GM12878 (cell line): Measurements from ENCODE around the gene GSTP1. TPM values are rescaled to one million over a fixed set of nuclear protein-coding genes. Genes with fewer than 3 reads are reported as not detected.

Source experiments
- ASH2L ChIP-seq: fragments of 300-600, 200-600 bp; sonication (generic); IDR thresholded peaks from 2 replicates; pipeline ENCODE4 v1.6.1; 2017; ENCODE audit warnings: low read depth, mild to moderate bottlenecking, borderline replicate concordance
- CBX5 ChIP-seq: sonication (generic); IDR thresholded peaks from 2 replicates; pipeline ENCODE4 v1.6.1; 2016; ENCODE audit warnings: low read depth, moderate library complexity, mild to moderate bottlenecking, inconsistent platforms
- DPF2 ChIP-seq: fragments of 450-650 bp; IDR thresholded peaks from 2 replicates; pipeline ENCODE4 v1.6.1; 2017; ENCODE audit warnings: mild to moderate bottlenecking
- E2F8 ChIP-seq: fragments of 450-650 bp; IDR thresholded peaks from 2 replicates; pipeline ENCODE4 v1.6.1; 2018; ENCODE audit warnings: mild to moderate bottlenecking, low read depth, moderate library complexity; ENCODE audit not compliant: partially characterized antibody
- ETV6 ChIP-seq, 2 experiments: fragments of 450-650 bp in 1 of 2; IDR thresholded peaks in 1 of 2; conservative IDR thresholded peaks in 1 of 2; 2 replicates each; pipeline ENCODE4 v1.6.1; 2014; ENCODE audit warnings: antibody characterized with exemption in 1 of 2, borderline replicate concordance in 1 of 2, low read depth in 1 of 2, mild to moderate bottlenecking in 1 of 2, moderate library complexity in 1 of 2
- FOXK2 ChIP-seq: fragments of 450-650 bp; IDR thresholded peaks from 2 replicates; pipeline ENCODE4 v1.6.1; 2017; ENCODE audit warnings: mild to moderate bottlenecking, moderate library complexity
- FOXM1 ChIP-seq: IDR thresholded peaks from 2 replicates; pipeline ENCODE4 v1.6.1; 2012; ENCODE audit warnings: low read depth, mild to moderate bottlenecking, inconsistent platforms, low read length, moderate library complexity
- HDAC6 ChIP-seq: fragments of 200-600 bp; sonication (generic); IDR thresholded peaks from one replicate; pipeline ENCODE4 v1.8.0; 2017; ENCODE audit warnings: antibody characterized with exemption; ENCODE audit not compliant: unreplicated experiment
- HDGF ChIP-seq: fragments of 450-650 bp; IDR thresholded peaks from 2 replicates; pipeline ENCODE4 v1.6.1; 2016; ENCODE audit warnings: antibody characterized with exemption
- JUNB ChIP-seq: IDR thresholded peaks from 2 replicates; pipeline ENCODE4 v1.6.1; 2016; ENCODE audit warnings: antibody characterized with exemption, mild to moderate bottlenecking
- MEF2B ChIP-seq: fragments of 450-650 bp; IDR thresholded peaks from 2 replicates; pipeline ENCODE4 v1.6.1; 2018; ENCODE audit warnings: mild to moderate bottlenecking, moderate library complexity; ENCODE audit not compliant: partially characterized antibody, poor library complexity, severe bottlenecking
- RAD51 ChIP-seq: fragments of 450-650 bp; IDR thresholded peaks from 2 replicates; pipeline ENCODE4 v1.6.1; 2016; ENCODE audit warnings: moderate library complexity, mild to moderate bottlenecking, inconsistent platforms
- RELB ChIP-seq: fragments of 450-650 bp; IDR thresholded peaks from 2 replicates; pipeline ENCODE4 v1.6.1; 2017; ENCODE audit warnings: low read depth, mild to moderate bottlenecking, moderate library complexity
- SMAD5 ChIP-seq: IDR thresholded peaks from 2 replicates; pipeline ENCODE4 v1.6.1; 2016; ENCODE audit warnings: antibody characterized with exemption, low read depth
- SP1 ChIP-seq: IDR thresholded peaks from one replicate; pipeline ENCODE4 v1.6.1; 2011; ENCODE audit warnings: low read depth, low read length
- WRNIP1 ChIP-seq: IDR thresholded peaks from 2 replicates; pipeline ENCODE4 v1.6.1; 2011; ENCODE audit warnings: low read depth, low read length, improper control_type of control experiment, borderline replicate concordance
- ZBTB33 ChIP-seq: fragments of 450-650 bp; IDR thresholded peaks from 2 replicates; pipeline ENCODE4 v1.6.1; 2017; ENCODE audit warnings: mild to moderate bottlenecking
- ZBTB40 ChIP-seq: fragments of 450-650 bp; IDR thresholded peaks from 2 replicates; pipeline ENCODE4 v1.6.1; 2016; ENCODE audit warnings: mild to moderate bottlenecking, moderate library complexity, borderline replicate concordance
- ZNF207 ChIP-seq: fragments of 450-650 bp; IDR thresholded peaks from 2 replicates; pipeline ENCODE4 v1.6.1; 2014; ENCODE audit warnings: antibody characterized with exemption, mild to moderate bottlenecking, borderline replicate concordance
- polyA plus RNA-seq, 11 experiments: library from polyadenylated mRNA; depleted of rRNA in 4 of 11; unstranded in 6 of 11; stranded (reverse) in 5 of 11; fragments of >200 nt; fragmentation: Nextera tagmentation in 4 of 11; fragmentation: Illumina TruSeq in 1 of 11; extraction: Ambion mirVana in 4 of 11; extraction: Trizol in 1 of 11; gene quantifications; 1 replicate in 1 of 11; 2 replicates in 10 of 11; pipeline versions ENCODE4 v1.2.1 to v1.2.3, GENCODE V29; 2011 to 2016; ENCODE audit warnings: inconsistent platforms in 2 of 11, missing spikeins in 2 of 11, low read depth in 1 of 11
- total RNA-seq, 4 experiments: library from RNA; depleted of rRNA in 3 of 4; stranded (reverse); fragments of >200 nt in 3 of 4; fragmentation: Illumina TruSeq in 1 of 4; extraction: Trizol in 1 of 4; gene quantifications; 2 replicates each; pipeline versions ENCODE4 v1.2.1 to v1.2.3, GENCODE V29; 2013 to 2021

GSTP1 gene
- total and polyA plus RNA-seq, 10 of the 15 experiments (the other 5 are each of a cell fraction or from before 2014, with no cell fraction given) = 469 to 1,788 (median 955) TPM

GRCh38 chr11:67606492-67607295 lies 23.1 kb downstream of the GSTP1 start, which contains the start of gene NDUFV1 (continued):
- 0 out of 2 replicates have a peak, but pooled peaks have one; percentile 11 for TF ChIP-seq FOXK2
- no peak for TF ChIP-seq MEF2B
- no peak; the same call in 1 of the 2 replicates for TF ChIP-seq ZNF207
- TF ChIP-seq ASH2L = no peak
- TF ChIP-seq SMAD5 = peak; percentile 82
- TF ChIP-seq FOXM1 = no peak
- peak; percentile 75; the same call in 1 of the 2 replicates for TF ChIP-seq ZBTB40
- TF ChIP-seq DPF2 = 0 out of 2 replicates have a peak, but pooled peaks have one; percentile 12
- no peak for TF ChIP-seq CBX5
- TF ChIP-seq HDAC6 = no peak
- TF ChIP-seq JUNB = no peak
- no peak for TF ChIP-seq ETV6 (conservative IDR thresholded peaks at IDR 0.05 in 1 of 2, IDR thresholded peaks at IDR 0.05 in 1 of 2; ENCODE audit: borderline replicate concordance in 1 of 2, low read depth in 1 of 2)
- peak; percentile 96 for TF ChIP-seq HDGF
- TF ChIP-seq WRNIP1 = no peak
- peak; percentile 57 for TF ChIP-seq SP1
- TF ChIP-seq E2F8 = no peak
- no peak for TF ChIP-seq ZBTB33
- no peak for TF ChIP-seq RAD51
- TF ChIP-seq RELB = peak; percentile 89
